WI38 (cell line): ENCODE results near the gene S100A12.

Experiments used
- H3K4me3 ChIP-seq: 2 replicates; pipeline ENCODE4 v1.5.1; 2011; ENCODE audit warnings: low read depth, mild to moderate bottlenecking, control low read depth, low read length
- CTCF ChIP-seq: IDR thresholded peaks from 2 replicates; pipeline ENCODE4 v1.5.1; 2012; ENCODE audit warnings: low read depth, mild to moderate bottlenecking, control low read depth, low read length

Gene S100A12

GRCh38 chr1:153340356-153340755, 35.1 kb downstream of the S100A12 start:
- TF ChIP-seq CTCF: no peak
- no peak overlapping the region for H3K4me3 ChIP-seq

GRCh38 chr1:153339802-153340201, 35.6 kb downstream of the S100A12 start:
- H3K4me3 ChIP-seq: no peak overlapping the region

GRCh38 chr1:153337980-153338853, 37.2 kb downstream of the S100A12 start:
- no peak for TF ChIP-seq CTCF
- no peak overlapping the region for H3K4me3 ChIP-seq

More at GRCh38 chr1:153339802-153340201, 35.6 kb downstream of the S100A12 start:
- TF ChIP-seq CTCF: no peak

GRCh38 chr1:153336650-153337049, 38.8 kb downstream of the S100A12 start:
- TF ChIP-seq CTCF: no peak
- no peak overlapping the region for H3K4me3 ChIP-seq

GRCh38 chr1:153333902-153334301, 41.5 kb downstream of the S100A12 start:
- H3K4me3 ChIP-seq: no peak overlapping the region
- TF ChIP-seq CTCF: no peak

GRCh38 chr1:153324912-153325311, 50.5 kb downstream of the S100A12 start:
- no peak for TF ChIP-seq CTCF
- H3K4me3 ChIP-seq: no peak overlapping the region
